Astrocyte (in vitro differentiated cells and primary cell): ENCODE data around the gene DDX17. TPM values are rescaled to one million over a fixed set of nuclear protein-coding genes. Genes with fewer than 3 reads are reported as not detected.
"Not testable (repeated sequence)": the region's sequence is repeated elsewhere in the genome, so short reads cannot be mapped to it uniquely, and the experiment has no call there.

Experiments used
- DNase-seq: peaks from one replicate; pipeline ENCODE4 v3.0.0-alpha.2; 2010; ENCODE audit warnings: low read depth
- FAIRE-seq: peaks from 2 replicates; lab custom pipeline; 2011; peaks lifted over from hg19 to GRCh38; lab: Jason Lieb, UNC
- H2AFZ ChIP-seq: 2 replicates; pipeline ENCODE4 v1.6.0; 2012; ENCODE audit warnings: low read depth, low read length, inconsistent platforms
- H3K27ac ChIP-seq: 2 replicates; pipeline ENCODE4 v1.5.1; 2011; ENCODE audit warnings: low read depth, low read length, inconsistent platforms
- H3K27me3 ChIP-seq: 2 replicates; pipeline ENCODE4 v1.6.0; 2011; ENCODE audit warnings: low read length, inconsistent platforms; ENCODE audit not compliant: insufficient read depth
- H3K36me3 ChIP-seq: 2 replicates; pipeline ENCODE4 v1.5.1; 2011; ENCODE audit warnings: low read length, inconsistent platforms; ENCODE audit not compliant: insufficient read depth
- H3K4me1 ChIP-seq: 2 replicates; pipeline ENCODE4 v1.5.1; 2011; ENCODE audit warnings: low read length, inconsistent platforms; ENCODE audit not compliant: insufficient read depth
- H3K4me2 ChIP-seq: 2 replicates; pipeline ENCODE4 v1.6.0; 2012; ENCODE audit warnings: low read length, inconsistent platforms
- H3K4me3 ChIP-seq: 2 replicates; pipeline ENCODE4 v1.5.1; 2011; ENCODE audit warnings: low read depth, mild to moderate bottlenecking, low read length, inconsistent platforms; ENCODE audit not compliant: insufficient read depth
- H3K79me2 ChIP-seq: 2 replicates; pipeline ENCODE4 v1.6.0; 2012; ENCODE audit warnings: mild to moderate bottlenecking, low read length, inconsistent platforms; ENCODE audit not compliant: insufficient read depth
- H3K9ac ChIP-seq: 2 replicates; pipeline ENCODE4 v1.6.0; 2012; ENCODE audit warnings: mild to moderate bottlenecking, low read length, inconsistent platforms
- H3K9me3 ChIP-seq: 2 replicates; pipeline ENCODE4 v1.5.1; 2012; ENCODE audit warnings: low read depth, mild to moderate bottlenecking, low read length, inconsistent platforms; ENCODE audit not compliant: insufficient read depth
- H4K20me1 ChIP-seq: 2 replicates; pipeline ENCODE4 v1.6.0; 2012; ENCODE audit warnings: low read length, inconsistent platforms; ENCODE audit not compliant: insufficient read depth
- H3K27ac Mint-ChIP-seq: one replicate; pipeline ENCODE4 v1.8.0; 2021; ENCODE audit warnings: mild to moderate bottlenecking, mixed read lengths; ENCODE audit not compliant: unreplicated experiment
- H3K27me3 Mint-ChIP-seq: one replicate; pipeline ENCODE4 v1.8.0; 2021; ENCODE audit warnings: low read depth, mixed read lengths; ENCODE audit not compliant: unreplicated experiment
- H3K36me3 Mint-ChIP-seq: one replicate; pipeline ENCODE4 v1.8.0; 2021; ENCODE audit warnings: low read depth, mixed read lengths; ENCODE audit not compliant: unreplicated experiment
- H3K4me1 Mint-ChIP-seq: one replicate; pipeline ENCODE4 v1.8.0; 2021; ENCODE audit warnings: low read depth, mixed read lengths; ENCODE audit not compliant: unreplicated experiment
- H3K4me3 Mint-ChIP-seq: one replicate; pipeline ENCODE4 v1.8.0; 2021; ENCODE audit warnings: mild to moderate bottlenecking, moderate library complexity, mixed read lengths; ENCODE audit not compliant: unreplicated experiment
- H3K9me3 Mint-ChIP-seq: one replicate; pipeline ENCODE4 v1.8.0; 2021; ENCODE audit warnings: mild to moderate bottlenecking, mixed read lengths; ENCODE audit not compliant: unreplicated experiment
- EZH2 ChIP-seq: IDR thresholded peaks from 2 replicates; pipeline ENCODE4 v1.6.1; 2012; ENCODE audit warnings: mild to moderate bottlenecking, low read length, inconsistent platforms; ENCODE audit not compliant: insufficient read depth
- total RNA-seq: library from RNA; stranded (reverse); gene quantifications from 2 replicates; pipeline ENCODE4 v1.2.1, GENCODE V29; 2021
- TF ChIP-seq, protein P1 (sequence below): IDR thresholded peaks from 2 replicates; pipeline ENCODE4 v1.5.1; 2011; ENCODE audit warnings: low read depth, mild to moderate bottlenecking, inconsistent platforms, low read length, moderate library complexity; ENCODE audit not compliant: insufficient read depth

Gene DDX17
- total RNA-seq, 1 donor from 2014 or later: 258 TPM

GRCh38 chr22:38471237-38471636 lies 34.9 kb downstream of the DDX17 start:
- Mint-ChIP-seq H3K36me3 (peaks cover 5% of the 10 kb centered on the region), H3K4me1 (peaks cover 12% of the 10 kb centered on the region), H3K27me3 (peaks cover under 1% of the 10 kb centered on the region), H3K4me3 (no peak overlapping the region), H3K9me3 (no peaks in the 10 kb centered on the region), H3K27ac (no peak overlapping the region)
- Histone ChIP-seq H4K20me1 (peaks cover 35% of the 10 kb centered on the region), H3K4me2 (no peak overlapping the region), H3K9ac (no peak overlapping the region), H3K9me3 (no peaks in the 10 kb centered on the region), H2AFZ (no peak overlapping the region), H3K4me3 (no peak overlapping the region), H3K36me3 (peaks cover 4% of the 10 kb centered on the region), H3K79me2 (peaks cover 37% of the 10 kb centered on the region), H3K4me1 (peaks cover 23% of the 10 kb centered on the region), H3K27ac (no peak overlapping the region), H3K27me3 (no peaks in the 10 kb centered on the region)
- FAIRE-seq (no peak), DNase-seq (no peak)
- TF ChIP-seq, protein P1, sequence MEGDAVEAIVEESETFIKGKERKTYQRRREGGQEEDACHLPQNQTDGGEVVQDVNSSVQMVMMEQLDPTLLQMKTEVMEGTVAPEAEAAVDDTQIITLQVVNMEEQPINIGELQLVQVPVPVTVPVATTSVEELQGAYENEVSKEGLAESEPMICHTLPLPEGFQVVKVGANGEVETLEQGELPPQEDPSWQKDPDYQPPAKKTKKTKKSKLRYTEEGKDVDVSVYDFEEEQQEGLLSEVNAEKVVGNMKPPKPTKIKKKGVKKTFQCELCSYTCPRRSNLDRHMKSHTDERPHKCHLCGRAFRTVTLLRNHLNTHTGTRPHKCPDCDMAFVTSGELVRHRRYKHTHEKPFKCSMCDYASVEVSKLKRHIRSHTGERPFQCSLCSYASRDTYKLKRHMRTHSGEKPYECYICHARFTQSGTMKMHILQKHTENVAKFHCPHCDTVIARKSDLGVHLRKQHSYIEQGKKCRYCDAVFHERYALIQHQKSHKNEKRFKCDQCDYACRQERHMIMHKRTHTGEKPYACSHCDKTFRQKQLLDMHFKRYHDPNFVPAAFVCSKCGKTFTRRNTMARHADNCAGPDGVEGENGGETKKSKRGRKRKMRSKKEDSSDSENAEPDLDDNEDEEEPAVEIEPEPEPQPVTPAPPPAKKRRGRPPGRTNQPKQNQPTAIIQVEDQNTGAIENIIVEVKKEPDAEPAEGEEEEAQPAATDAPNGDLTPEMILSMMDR: no peak
- no peak for TF ChIP-seq EZH2

DNA sequence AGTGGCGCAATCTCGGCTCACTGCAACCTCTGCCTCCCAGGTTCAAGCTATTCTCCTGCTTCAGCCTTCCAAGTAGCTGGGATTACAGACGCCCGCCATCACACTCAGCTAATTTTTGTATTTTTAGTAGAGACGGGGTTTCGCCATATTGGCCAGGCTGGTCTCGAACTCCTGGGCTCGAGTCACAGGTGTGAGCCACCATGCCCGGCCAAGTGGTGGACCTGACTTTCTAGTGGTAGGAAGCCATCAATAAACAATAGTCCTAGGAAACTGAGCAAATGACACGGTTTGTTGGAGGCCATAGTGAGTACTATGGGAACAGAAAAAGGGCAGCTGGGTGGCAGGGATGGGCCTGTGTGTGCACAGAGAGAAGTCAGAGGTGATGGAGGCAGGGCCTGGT lies 35.9 kb downstream of the DDX17 start:
- Histone ChIP-seq H4K20me1 (peaks cover 35% of the 10 kb centered on the region), H3K79me2 (peaks cover 37% of the 10 kb centered on the region), H3K4me1 (peaks cover 23% of the 10 kb centered on the region)
- not testable (repeated sequence) for DNase-seq, H3K4me3 ChIP-seq, H3K27me3 Mint-ChIP-seq, H3K27ac ChIP-seq, H3K27ac Mint-ChIP-seq, H3K36me3 Mint-ChIP-seq, H2AFZ ChIP-seq, FAIRE-seq, H3K9me3 ChIP-seq, H3K9me3 Mint-ChIP-seq, H3K4me3 Mint-ChIP-seq, H3K4me2 ChIP-seq, H3K27me3 ChIP-seq, H3K36me3 ChIP-seq, H3K9ac ChIP-seq
- H3K4me1 Mint-ChIP-seq: peaks cover 12% of the 10 kb centered on the region

- Histone ChIP-seq H3K9me3 (no peaks in the 10 kb centered on the region), H3K4me3 (peak overlapping the region; percentile 74), H3K79me2 (peaks cover 37% of the 10 kb centered on the region), H4K20me1 (peaks cover 31% of the 10 kb centered on the region), H3K36me3 (no peaks in the 10 kb centered on the region), H3K27me3 (no peaks in the 10 kb centered on the region), H3K27ac (no peak overlapping the region), H2AFZ (no peak overlapping the region), H3K4me1 (peaks cover 22% of the 10 kb centered on the region), H3K4me2 (peak overlapping the region; percentile 92), H3K9ac (peak overlapping the region; percentile 97)
- no peak for DNase-seq
- Mint-ChIP-seq H3K4me3 (peak overlapping the region; percentile 87), H3K4me1 (peaks cover 10% of the 10 kb centered on the region), H3K9me3 (no peaks in the 10 kb centered on the region), H3K27me3 (peaks cover 4% of the 10 kb centered on the region), H3K36me3 (peaks cover 5% of the 10 kb centered on the region), H3K27ac (no peak overlapping the region)
- TF ChIP-seq, protein P1: no peak
- TF ChIP-seq EZH2: no peak
- no peak for FAIRE-seq
Measured at GRCh38 chr22:38469306-38469781, 36.8 kb downstream of the DDX17 start.
